ENCODE data around the gene ADAM11.

Gene ADAM11

GRCh38 chr17:44776628-44777393, 18.0 kb downstream of the ADAM11 start:
- DNase-seq, result no peak

GRCh38 chr17:44777394-44778348, 18.9 kb downstream of the ADAM11 start:
- DNase-seq, result no peak

GRCh38 chr17:44778656-44779210, 19.9 kb downstream of the ADAM11 start:
- DNase-seq, result no peak

- DNase-seq, result peak; percentile 82
Measured at GRCh38 chr17:44779211-44780025, 20.6 kb downstream of the ADAM11 start.

GRCh38 chr17:44780161-44780560, 21.4 kb downstream of the ADAM11 start:
- no peak for DNase-seq

- no peak for DNase-seq
Measured at GRCh38 chr17:44780845-44781480, 22.2 kb downstream of the ADAM11 start.

GRCh38 chr17:44781551-44782325, 22.9 kb downstream of the ADAM11 start:
- no peak for DNase-seq

- no peak for DNase-seq
Measured at GRCh38 chr17:44782326-44782850, 23.6 kb downstream of the ADAM11 start.

GRCh38 chr17:44785921-44786320, 27.1 kb downstream of the ADAM11 start:
- DNase-seq, result no peak

- no peak for DNase-seq
Measured at GRCh38 chr17:44786551-44787081, 27.8 kb downstream of the ADAM11 start.

- DNase-seq, result no peak
Measured at GRCh38 chr17:44787271-44787940, 28.6 kb downstream of the ADAM11 start.

- DNase-seq, result no peak
Measured at GRCh38 chr17:44788139-44788538, 29.4 kb downstream of the ADAM11 start.

- no peak for DNase-seq
Measured at GRCh38 chr17:44792276-44792675, 33.5 kb downstream of the ADAM11 start.

- no peak for DNase-seq
Measured at GRCh38 chr17:44793885-44794842, 35.4 kb downstream of the ADAM11 start.

- DNase-seq, result no peak
Measured at GRCh38 chr17:44794851-44795413, 36.1 kb downstream of the ADAM11 start.

GRCh38 chr17:44795421-44795820, 36.6 kb downstream of the ADAM11 start:
- DNase-seq, result no peak

- no peak for DNase-seq
Measured at GRCh38 chr17:44795928-44796327, 37.1 kb downstream of the ADAM11 start.

- no peak for DNase-seq
Measured at GRCh38 chr17:44796731-44797130, 37.9 kb downstream of the ADAM11 start.

- no peak for DNase-seq
Measured at GRCh38 chr17:44797802-44798201, 39.0 kb downstream of the ADAM11 start.

Data from activated T-cell treated with anti-CD3 and anti-CD28 coated beads for 4 hours (primary cell).